GM21825 (cell line): ENCODE measurements around the gene KCTD20.

Source experiments
- ATAC-seq: cut with Tn5 transposase; IDR thresholded peaks from one replicate; pipeline ENCODE4 v1.9.1; 2021; ENCODE audit warnings: mild to moderate bottlenecking, moderate library complexity; ENCODE audit not compliant: unreplicated experiment

KCTD20 gene

GRCh38 chr6:36524871-36525270 lies 82.1 kb downstream of the KCTD20 start:
- ATAC-seq, result no peak

- ATAC-seq, result no peak
These were observed 82.5 kb downstream of the KCTD20 start for GRCh38 chr6:36525346-36525745.

GRCh38 chr6:36526066-36526465 lies 83.3 kb downstream of the KCTD20 start:
- ATAC-seq, result no peak

- ATAC-seq, result no peak
These were observed 90.5 kb downstream of the KCTD20 start for GRCh38 chr6:36533321-36533720.

- ATAC-seq, result no peak
These were observed 94.2 kb downstream of the KCTD20 start for GRCh38 chr6:36536873-36537547.

GRCh38 chr6:36539814-36540568 lies 97.2 kb downstream of the KCTD20 start:
- ATAC-seq, result no peak
